Trophoblast cell (in vitro differentiated cells and primary cell): ENCODE results near the gene CCL17.

Source experiments
- DNase-seq, 2 donors: peaks; one replicate each; pipeline ENCODE4 v3.0.0-alpha.2; 2016
- H2AFZ ChIP-seq: 2 replicates; pipeline ENCODE4 v1.6.1; 2013; ENCODE audit warnings: low read length, moderate library complexity, mild to moderate bottlenecking; ENCODE audit not compliant: insufficient read depth, poor library complexity
- H2AK5ac ChIP-seq: 2 replicates; pipeline ENCODE4 v1.6.1; 2013; ENCODE audit warnings: mild to moderate bottlenecking, low read length
- H2BK120ac ChIP-seq: 2 replicates; pipeline ENCODE4 v1.6.1; 2013; ENCODE audit warnings: low read length, mild to moderate bottlenecking, moderate library complexity; ENCODE audit not compliant: insufficient read depth, poor library complexity
- H2BK12ac ChIP-seq: 2 replicates; pipeline ENCODE4 v1.6.1; 2013; ENCODE audit warnings: mild to moderate bottlenecking, low read length, moderate library complexity
- H2BK5ac ChIP-seq: 2 replicates; pipeline ENCODE4 v1.6.1; 2013; ENCODE audit warnings: low read length, low read depth, moderate library complexity, mild to moderate bottlenecking; ENCODE audit not compliant: poor library complexity
- H3K14ac ChIP-seq: 2 replicates; pipeline ENCODE4 v1.6.1; 2013; ENCODE audit warnings: mild to moderate bottlenecking, low read length
- H3K18ac ChIP-seq: 2 replicates; pipeline ENCODE4 v1.6.1; 2013; ENCODE audit warnings: mild to moderate bottlenecking, low read length
- H3K23ac ChIP-seq: 2 replicates; pipeline ENCODE4 v1.6.1; 2013; ENCODE audit warnings: low read length
- H3K27ac ChIP-seq: 2 replicates; pipeline ENCODE4 v1.5.1; 2013; ENCODE audit warnings: low read depth, mild to moderate bottlenecking, inconsistent platforms, low read length, moderate library complexity
- H3K27me3 ChIP-seq: 2 replicates; pipeline ENCODE4 v1.6.1; 2013; ENCODE audit warnings: inconsistent platforms, mild to moderate bottlenecking, low read length, moderate library complexity; ENCODE audit not compliant: insufficient read depth
- H3K36me3 ChIP-seq, 2 experiments: 1 replicate in 1 of 2; 2 replicates in 1 of 2; pipeline ENCODE4 v1.6.1; 2013; ENCODE audit warnings: low read length in 2 of 2, mild to moderate bottlenecking in 2 of 2, moderate library complexity in 1 of 2; ENCODE audit not compliant: insufficient read depth in 2 of 2, control insufficient read depth in 1 of 2
- H3K4ac ChIP-seq: 2 replicates; pipeline ENCODE4 v1.6.1; 2013; ENCODE audit warnings: low read depth, mild to moderate bottlenecking, low read length, moderate library complexity
- H3K4me1 ChIP-seq, 2 experiments: 1 replicate in 1 of 2; 2 replicates in 1 of 2; pipeline ENCODE4 v1.6.1; 2013; ENCODE audit warnings: low read length in 2 of 2, mild to moderate bottlenecking in 2 of 2, moderate library complexity in 1 of 2; ENCODE audit not compliant: insufficient read depth in 2 of 2, control insufficient read depth in 1 of 2
- H3K4me2 ChIP-seq: 2 replicates; pipeline ENCODE4 v1.6.1; 2013; ENCODE audit warnings: inconsistent platforms, mild to moderate bottlenecking, low read length, moderate library complexity
- H3K4me3 ChIP-seq: 2 replicates; pipeline ENCODE4 v1.5.1; 2013; ENCODE audit warnings: mild to moderate bottlenecking, low read depth, low read length, inconsistent platforms
- H3K79me1 ChIP-seq: one replicate; pipeline ENCODE4 v1.6.1; 2013; ENCODE audit warnings: low read length
- H3K79me2 ChIP-seq: 2 replicates; pipeline ENCODE4 v1.6.1; 2013; ENCODE audit warnings: low read length, mild to moderate bottlenecking; ENCODE audit not compliant: control insufficient read depth, insufficient read depth, poor library complexity
- H3K9ac ChIP-seq: 2 replicates; pipeline ENCODE4 v1.6.1; 2013; ENCODE audit warnings: mild to moderate bottlenecking, low read length
- H3K9me3 ChIP-seq: 2 replicates; pipeline ENCODE4 v1.6.1; 2013; ENCODE audit warnings: low read depth, mild to moderate bottlenecking, control low read depth, inconsistent platforms, low read length; ENCODE audit not compliant: insufficient read depth
- H4K12ac ChIP-seq: 2 replicates; pipeline ENCODE4 v1.6.1; 2013; ENCODE audit warnings: low read depth, mild to moderate bottlenecking, low read length, moderate library complexity
- H4K8ac ChIP-seq: 2 replicates; pipeline ENCODE4 v1.6.1; 2013; ENCODE audit warnings: low read depth, mild to moderate bottlenecking, low read length, moderate library complexity
- H4K91ac ChIP-seq: one replicate; pipeline ENCODE4 v1.6.1; 2013; ENCODE audit warnings: low read depth, mild to moderate bottlenecking, low read length, moderate library complexity
- WGBS: extraction: QIAGEN DNeasy Blood & Tissue Kit; methylation state at CpG from one replicate; pipeline ENCODE4 v1.1.7; 2013; ENCODE audit warnings: missing lambda C conversion rate; ENCODE audit not compliant: insufficient read length, insufficient coverage; ENCODE audit errors: extremely low coverage; 5-methylcytosine and 5-hydroxymethylcytosine counted together

Gene CCL17

GRCh38 chr16:57424583-57424982 is 20.0 kb downstream of the CCL17 start:
- no peak overlapping the region for H2BK120ac ChIP-seq
- H4K8ac ChIP-seq, result no peak overlapping the region
- no peak overlapping the region for H3K4me3 ChIP-seq
- H2AK5ac ChIP-seq, result no peak overlapping the region
- no peak overlapping the region for H3K27ac ChIP-seq
- H3K4me1 ChIP-seq, result no peaks in the 10 kb centered on the region
- no peak overlapping the region for H3K4ac ChIP-seq
- no peak overlapping the region for H3K18ac ChIP-seq
- H3K27me3 ChIP-seq, result no peaks in the 10 kb centered on the region
- no peaks in the 10 kb centered on the region for H3K79me2 ChIP-seq
- DNase-seq, result no peak
- no peak overlapping the region for H3K14ac ChIP-seq
- H3K36me3 ChIP-seq, result peaks cover 17 to 22% of the 10 kb centered on the region in 2 experiments
- no peak overlapping the region for H3K23ac ChIP-seq
- H4K12ac ChIP-seq, result no peak overlapping the region
- WGBS, result no CpG with 5 or more reads among the region's 3 CpGs
- H2BK5ac ChIP-seq, result no peak overlapping the region
- H3K79me1 ChIP-seq, result peaks cover 2% of the 10 kb centered on the region
- H4K91ac ChIP-seq, result no peak overlapping the region
- H2AFZ ChIP-seq, result no peak overlapping the region
- no peak overlapping the region for H3K9ac ChIP-seq
- no peak overlapping the region for H2BK12ac ChIP-seq
- no peaks in the 10 kb centered on the region for H3K9me3 ChIP-seq
- no peak overlapping the region for H3K4me2 ChIP-seq

GRCh38 chr16:57426356-57426755 is 21.8 kb downstream of the CCL17 start:
- no peak overlapping the region for H3K18ac ChIP-seq
- no peak overlapping the region for H3K14ac ChIP-seq
- no peak overlapping the region for H2BK120ac ChIP-seq
- no peak overlapping the region for H3K4me3 ChIP-seq
- H3K36me3 ChIP-seq, result peaks cover 31 to 38% of the 10 kb centered on the region in 2 experiments
- no peak for DNase-seq
- H2AK5ac ChIP-seq, result no peak overlapping the region
- H4K12ac ChIP-seq, result no peak overlapping the region
- H3K27ac ChIP-seq, result no peak overlapping the region
- no peak overlapping the region for H3K23ac ChIP-seq
- no peak overlapping the region for H2BK12ac ChIP-seq
- peak overlapping the region; percentile 53 for H3K9ac ChIP-seq
- H3K79me2 ChIP-seq, result no peaks in the 10 kb centered on the region
- H4K8ac ChIP-seq, result no peak overlapping the region
- no CpG with 5 or more reads among the region's 7 CpGs for WGBS
- no peak overlapping the region for H3K4me2 ChIP-seq
- no peaks in the 10 kb centered on the region for H3K79me1 ChIP-seq
- H4K91ac ChIP-seq, result no peak overlapping the region
- no peaks in the 10 kb centered on the region for H3K27me3 ChIP-seq
- H3K4me1 ChIP-seq, result no peaks in the 10 kb centered on the region
- no peak overlapping the region for H2BK5ac ChIP-seq
- no peaks in the 10 kb centered on the region for H3K9me3 ChIP-seq
- no peak overlapping the region for H3K4ac ChIP-seq
- no peak overlapping the region for H2AFZ ChIP-seq

GRCh38 chr16:57427307-57427706 is 22.7 kb downstream of the CCL17 start:
- Histone ChIP-seq H3K79me1 (no peaks in the 10 kb centered on the region), H3K4me2 (no peak overlapping the region), H2AK5ac (no peak overlapping the region), H3K9me3 (no peaks in the 10 kb centered on the region), H3K14ac (no peak overlapping the region), H2BK5ac (no peak overlapping the region), H3K4me1 (no peaks in the 10 kb centered on the region), H3K23ac (no peak overlapping the region), H2AFZ (no peak overlapping the region), H3K36me3 (peaks cover 36 to 45% of the 10 kb centered on the region in 2 experiments), H3K4me3 (no peak overlapping the region), H3K4ac (no peak overlapping the region), H4K12ac (no peak overlapping the region), H2BK120ac (no peak overlapping the region), H2BK12ac (no peak overlapping the region), H4K91ac (no peak overlapping the region), H3K9ac (no peak overlapping the region), H3K27me3 (no peaks in the 10 kb centered on the region), H4K8ac (no peak overlapping the region), H3K18ac (no peak overlapping the region), H3K79me2 (no peaks in the 10 kb centered on the region), H3K27ac (no peak overlapping the region)
- DNase-seq, result no peak
- no CpG with 5 or more reads among the region's 8 CpGs for WGBS

GRCh38 chr16:57427824-57428223 is 23.3 kb downstream of the CCL17 start:
- no peak overlapping the region for H2AK5ac ChIP-seq
- H4K12ac ChIP-seq, result no peak overlapping the region
- H3K18ac ChIP-seq, result no peak overlapping the region
- no peak overlapping the region for H4K91ac ChIP-seq
- no peaks in the 10 kb centered on the region for H3K79me2 ChIP-seq
- peaks cover 38 to 50% of the 10 kb centered on the region in 2 experiments for H3K36me3 ChIP-seq
- no peaks in the 10 kb centered on the region for H3K9me3 ChIP-seq
- no peak overlapping the region for H2AFZ ChIP-seq
- no peak overlapping the region for H3K9ac ChIP-seq
- no peak overlapping the region for H3K4me2 ChIP-seq
- no peak overlapping the region for H2BK12ac ChIP-seq
- no peak overlapping the region for H3K27ac ChIP-seq
- no peak overlapping the region for H3K4me3 ChIP-seq
- H3K4ac ChIP-seq, result no peak overlapping the region
- H3K23ac ChIP-seq, result no peak overlapping the region
- H3K79me1 ChIP-seq, result no peaks in the 10 kb centered on the region
- no peak overlapping the region for H4K8ac ChIP-seq
- H3K4me1 ChIP-seq, result no peaks in the 10 kb centered on the region
- no peak overlapping the region for H2BK120ac ChIP-seq
- DNase-seq, result no peak
- H2BK5ac ChIP-seq, result no peak overlapping the region
- H3K27me3 ChIP-seq, result no peaks in the 10 kb centered on the region
- no peak overlapping the region for H3K14ac ChIP-seq
